HepG2 (cell line): ENCODE results near the gene FGF21. TPM values are rescaled to one million over a fixed set of nuclear protein-coding genes. Genes with fewer than 3 reads are reported as not detected.
A peak's percentile ranks its signal among the peaks of the same experiment; 100 is the strongest.

Experiments used
- ASH2L ChIP-seq: fragments of 300-600, 200-600 bp; sonication (generic); IDR thresholded peaks from 2 replicates; pipeline ENCODE4 v1.7.0; 2017; ENCODE audit warnings: low read depth, mild to moderate bottlenecking, moderate library complexity, mixed read lengths, low read length; ENCODE audit not compliant: insufficient read length
- FOXK1 ChIP-seq: sonication (generic); formaldehyde crosslinking; IDR thresholded peaks from 2 replicates; pipeline ENCODE4 v1.4.0; 2020; ENCODE audit warnings: low read depth, missing genetic modification reagents, borderline replicate concordance
- FOXP1 ChIP-seq, 2 experiments: fragments of 450-650 bp in 1 of 2; IDR thresholded peaks; 2 replicates each; pipeline ENCODE4 v1.6.1; 2017 to 2018; ENCODE audit warnings: antibody characterized with exemption in 1 of 2
- RERE ChIP-seq: IDR thresholded peaks from 2 replicates; pipeline ENCODE4 v1.6.1; 2016; ENCODE audit warnings: low read depth, missing genetic modification reagents, missing compliant biosample characterization
- SRSF9 ChIP-seq: fragments of 200-400 bp; formaldehyde crosslinking; IDR thresholded peaks from 2 replicates; pipeline ENCODE4 v1.6.1; 2018; ENCODE audit warnings: borderline replicate concordance, mild to moderate bottlenecking, low read depth, low read length; ENCODE audit not compliant: insufficient read depth, poor library complexity, severe bottlenecking
- THAP8 ChIP-seq: sonication (generic); formaldehyde crosslinking; IDR thresholded peaks from 2 replicates; pipeline ENCODE4 v1.5.1; 2020; ENCODE audit warnings: missing genetic modification reagents, mild to moderate bottlenecking, borderline replicate concordance
- U2AF1 ChIP-seq: fragments of 200-400 bp; formaldehyde crosslinking; optimal IDR thresholded peaks from 2 replicates; pipeline ENCODE3; 2017; ENCODE audit warnings: mild to moderate bottlenecking, low read depth, low read length
- ZBTB10 ChIP-seq: sonication (generic); formaldehyde crosslinking; IDR thresholded peaks from 2 replicates; pipeline ENCODE4 v1.4.0; 2020; ENCODE audit warnings: missing genetic modification reagents, borderline replicate concordance
- ZFP37 ChIP-seq: sonication (generic); formaldehyde crosslinking; IDR thresholded peaks from 2 replicates; pipeline ENCODE4 v1.4.0; 2020; ENCODE audit warnings: missing genetic modification reagents, borderline replicate concordance
- ZMAT3 ChIP-seq: sonication (generic); formaldehyde crosslinking; conservative IDR thresholded peaks from 2 replicates; pipeline ENCODE4 v1.7.0; 2021; ENCODE audit warnings: missing genetic modification reagents
- ZMYM4 ChIP-seq: sonication (generic); formaldehyde crosslinking; IDR thresholded peaks from 2 replicates; pipeline ENCODE4 v1.8.1; 2023; ENCODE audit warnings: mild to moderate bottlenecking, missing genetic modification reagents
- ZNF136 ChIP-seq: sonication (generic); formaldehyde crosslinking; IDR thresholded peaks from 2 replicates; pipeline ENCODE4 v1.8.1; 2022; ENCODE audit warnings: low read depth, mild to moderate bottlenecking, moderate library complexity, missing genetic modification reagents
- ZNF230 ChIP-seq: sonication (generic); formaldehyde crosslinking; IDR thresholded peaks from 2 replicates; pipeline ENCODE4 v1.4.0; 2020; ENCODE audit warnings: mild to moderate bottlenecking, missing genetic modification reagents
- ZNF281 ChIP-seq: sonication (generic); formaldehyde crosslinking; IDR thresholded peaks from 2 replicates; pipeline ENCODE4 v1.4.0; 2020; ENCODE audit warnings: missing genetic modification reagents, borderline replicate concordance
- ZNF331 ChIP-seq: sonication (generic); formaldehyde crosslinking; IDR thresholded peaks from 2 replicates; pipeline ENCODE4 v1.4.0; 2020; ENCODE audit warnings: missing genetic modification reagents
- ZSCAN25 ChIP-seq: sonication (generic); formaldehyde crosslinking; IDR thresholded peaks from 2 replicates; pipeline ENCODE4 v1.8.0; 2022; ENCODE audit warnings: mild to moderate bottlenecking, missing genetic modification reagents
- polyA plus RNA-seq, 8 experiments: library from polyadenylated mRNA; depleted of rRNA in 3 of 8; stranded (reverse) in 7 of 8; unstranded in 1 of 8; fragments of >200 nt; fragmentation: Illumina TruSeq in 4 of 8; extraction: Trizol in 4 of 8; gene quantifications; 2 replicates each; pipeline versions ENCODE4 v1.2.1 to v1.2.3, GENCODE V29; 2011 to 2016; ENCODE audit warnings: low read depth in 4 of 8, missing spikeins in 1 of 8, mixed read lengths in 1 of 8; ENCODE audit not compliant: insufficient read depth in 1 of 8
- total RNA-seq, 5 experiments: library from RNA; depleted of rRNA; stranded (reverse); fragments of >200 nt; fragmentation: Illumina TruSeq; extraction: Trizol; gene quantifications; 2 replicates each; pipeline ENCODE4 v1.2.3, GENCODE V29; 2016; ENCODE audit warnings: low read depth in 1 of 5

Gene FGF21
- total and polyA plus RNA-seq, 2 of the 13 experiments (the other 11 are each of a cell fraction or from before 2014, with no cell fraction given), result 0.17 TPM; not detected in 1

GRCh38 chr19:48714759-48715675, 40.3 kb upstream of the FGF21 start (continued):
- TF ChIP-seq RERE (CRISPR knock-in tag), result no peak
- TF ChIP-seq ZMAT3, result 0 out of 2 replicates have a peak, but pooled peaks have one; percentile 22
- no peak for TF ChIP-seq ZMYM4
- no peak for TF ChIP-seq SRSF9
- TF ChIP-seq ZNF331 (CRISPR knock-in tag), result no peak
- TF ChIP-seq THAP8 (CRISPR knock-in tag), result no peak
- TF ChIP-seq ZBTB10, result no peak
- no peak for TF ChIP-seq FOXP1 (IDR thresholded peaks at IDR 0.05)
- no peak for TF ChIP-seq FOXP1 (CRISPR knock-in tag; IDR thresholded peaks at IDR 0.05)
- no peak for TF ChIP-seq ZNF230 (CRISPR knock-in tag)
- TF ChIP-seq FOXK1 (CRISPR knock-in tag), result no peak
- TF ChIP-seq ZNF136 (CRISPR knock-in tag), result no peak
- TF ChIP-seq ASH2L, result peak; percentile 25
- 0 out of 2 replicates have a peak, but pooled peaks have one; percentile 45 for TF ChIP-seq ZNF281
- no peak for TF ChIP-seq ZSCAN25
- no peak for TF ChIP-seq ZFP37 (CRISPR knock-in tag)
- no peak for TF ChIP-seq U2AF1
